ENCODE data around the gene OR4F16. TPM values are rescaled to one million over a fixed set of nuclear protein-coding genes. Genes with fewer than 3 reads are reported as not detected.
"Not testable (repeated sequence)": the region's sequence is repeated elsewhere in the genome, so short reads cannot be mapped to it uniquely, and the experiment has no call there.

OR4F16 gene, protein sequence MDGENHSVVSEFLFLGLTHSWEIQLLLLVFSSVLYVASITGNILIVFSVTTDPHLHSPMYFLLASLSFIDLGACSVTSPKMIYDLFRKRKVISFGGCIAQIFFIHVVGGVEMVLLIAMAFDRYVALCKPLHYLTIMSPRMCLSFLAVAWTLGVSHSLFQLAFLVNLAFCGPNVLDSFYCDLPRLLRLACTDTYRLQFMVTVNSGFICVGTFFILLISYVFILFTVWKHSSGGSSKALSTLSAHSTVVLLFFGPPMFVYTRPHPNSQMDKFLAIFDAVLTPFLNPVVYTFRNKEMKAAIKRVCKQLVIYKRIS
- not detected for total RNA-seq
- long read RNA-seq = 0 reads

GRCh38 chr1:686554-686953, at the start of gene OR4F16:
TSS of gene OR4F16 (minus strand) at chr1:686654. CDS start at chr1:686654, 0 bp downstream.
- DNase-seq (ENCODE audit: low spot score) = not testable (repeated sequence)

DNA sequence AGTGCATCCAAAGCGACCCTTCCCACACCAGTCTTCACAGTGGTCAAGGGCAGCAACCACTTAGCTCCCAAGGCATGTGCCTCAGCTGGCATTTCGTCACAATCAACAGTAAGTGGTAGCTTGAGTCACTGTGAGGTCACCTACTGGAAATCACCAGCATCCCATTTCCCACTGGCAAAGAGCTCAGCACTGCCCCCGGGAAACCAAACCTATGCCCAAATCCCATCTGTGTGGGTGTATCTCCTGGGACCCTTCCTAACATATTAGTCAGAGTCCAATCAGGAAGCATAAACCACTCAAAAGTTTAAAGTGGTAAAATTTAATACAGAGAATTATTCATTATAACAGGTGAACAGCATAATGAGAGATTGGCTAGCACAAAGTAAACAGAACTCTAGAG, 47.2 kb upstream of the OR4F16 start:
- not testable (repeated sequence) for DNase-seq (ENCODE audit: low spot score)

DNA sequence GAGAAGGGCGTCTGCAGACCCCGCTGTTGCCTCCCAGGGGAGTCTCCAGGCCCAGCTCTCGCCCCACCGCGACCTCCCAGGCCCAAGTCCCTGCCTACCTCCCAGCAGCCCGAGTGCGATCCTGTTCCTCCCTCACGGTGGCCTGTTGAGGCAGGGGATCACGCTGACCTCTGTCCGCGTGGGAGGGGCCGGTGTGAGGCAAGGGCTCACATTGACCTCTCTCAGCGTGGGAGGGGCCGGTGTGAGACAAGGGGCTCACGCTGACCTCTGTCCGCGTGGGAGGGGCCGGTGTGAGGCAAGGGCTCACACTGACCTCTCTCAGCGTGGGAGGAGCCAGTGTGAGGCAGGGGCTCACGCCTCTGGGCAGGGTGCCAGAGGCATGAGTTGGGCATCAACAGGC, 40.6 kb upstream of the OR4F16 start:
- DNase-seq (ENCODE audit: low spot score) = not testable (repeated sequence)

Other genes starting within 250 kb of the OR4F16 start
- not detected for gene OR4F29, start 235.0 kb downstream of the OR4F16 start, total RNA-seq
- gene SAMD11, start 237.3 kb upstream of the OR4F16 start, total RNA-seq = 2.8 TPM

All from mesenteric fat pad (tissue), 1 donor.